ENCODE measurements around the gene SERINC1. TPM values are rescaled to one million over a fixed set of nuclear protein-coding genes. Genes with fewer than 3 reads are reported as not detected.

The SERINC1 gene
- total RNA-seq, 2 donors from 2014 or later: 31.3 to 84.3 TPM

GRCh38 chr6:122406187-122406586, 65.4 kb downstream of the SERINC1 start:
- intact Hi-C loops (cut with DNase I): no loop called here
- no peak for ATAC-seq

GRCh38 chr6:122405417-122405816, 66.2 kb downstream of the SERINC1 start:
- no peak overlapping the region for H3K27ac ChIP-seq
- no peak for ATAC-seq
- no peaks in the 10 kb centered on the region for H3K9me3 ChIP-seq
- no peaks in the 10 kb centered on the region for H3K36me3 ChIP-seq (replicated peaks in 1 of 2; ENCODE audit: insufficient read depth in 1 of 2, low read depth in 2 of 2)
- TF ChIP-seq POLR2A (IDR thresholded peaks at IDR 0.05): no peak
- TF ChIP-seq CTCF (IDR thresholded peaks at IDR 0.05): no peak
- WGBS, 2 donors: 62 to 76% methylated on average over 1 of the region's 1 CpG
- intact Hi-C loops (cut with DNase I): no loop called here
- peaks cover 10% of the 10 kb centered on the region for H3K4me1 ChIP-seq
- no peak for DNase-seq
- no peak overlapping the region for H3K4me3 ChIP-seq
- no peaks in the 10 kb centered on the region for H3K27me3 ChIP-seq

More at GRCh38 chr6:122406187-122406586, 65.4 kb downstream of the SERINC1 start:
- 93 to 100% methylated on average over 1 of the region's 1 CpG for WGBS, 2 donors
- Histone ChIP-seq H3K4me3 (no peak overlapping the region), H3K4me1 (peaks cover 2% of the 10 kb centered on the region), H3K36me3 (replicated peaks in 1 of 2; ENCODE audit: insufficient read depth in 1 of 2, low read depth in 2 of 2) (no peaks in the 10 kb centered on the region), H3K9me3 (no peaks in the 10 kb centered on the region), H3K27ac (no peak overlapping the region), H3K27me3 (no peaks in the 10 kb centered on the region)
- DNase-seq: no peak
- no peak for TF ChIP-seq CTCF (IDR thresholded peaks at IDR 0.05)
- no peak for TF ChIP-seq POLR2A (IDR thresholded peaks at IDR 0.05)

- ATAC-seq: no peak
- no peak overlapping the region for H3K4me3 ChIP-seq
- DNase-seq: no peak
- H3K27ac ChIP-seq: no peak overlapping the region
- peaks cover 11% of the 10 kb centered on the region for H3K4me1 ChIP-seq
- no peaks in the 10 kb centered on the region for H3K27me3 ChIP-seq
- no peaks in the 10 kb centered on the region for H3K36me3 ChIP-seq (replicated peaks in 1 of 2; ENCODE audit: insufficient read depth in 1 of 2, low read depth in 2 of 2)
- intact Hi-C loops (cut with DNase I): no loop called here
- 53 to 62% methylated on average over 2 of the region's 2 CpGs for WGBS, 2 donors
- TF ChIP-seq POLR2A (IDR thresholded peaks at IDR 0.05) (no peak), CTCF (IDR thresholded peaks at IDR 0.05) (no peak)
- no peaks in the 10 kb centered on the region for H3K9me3 ChIP-seq
Observed at GRCh38 chr6:122404444-122404843, 67.2 kb downstream of the SERINC1 start.

- ATAC-seq: no peak
- no peak overlapping the region for H3K4me3 ChIP-seq
Observed at GRCh38 chr6:122401104-122401503, 70.5 kb downstream of the SERINC1 start.

More at GRCh38 chr6:122401104-122401503, 70.5 kb downstream of the SERINC1 start:
- Histone ChIP-seq H3K4me1 (peaks cover 11% of the 10 kb centered on the region), H3K9me3 (no peaks in the 10 kb centered on the region), H3K27ac (no peak overlapping the region), H3K36me3 (replicated peaks in 1 of 2; ENCODE audit: insufficient read depth in 1 of 2, low read depth in 2 of 2) (no peaks in the 10 kb centered on the region), H3K27me3 (no peaks in the 10 kb centered on the region)
- no peak for DNase-seq
- 58 to 66% methylated on average over 4 of the region's 4 CpGs for WGBS, 2 donors
- intact Hi-C loops (cut with DNase I): no loop called here
- no peak for TF ChIP-seq CTCF (IDR thresholded peaks at IDR 0.05)
- TF ChIP-seq POLR2A (IDR thresholded peaks at IDR 0.05): no peak
